HEK293 (cell line): Measurements from ENCODE around the gene CFAP73.

Experiments
- BCL11B ChIP-seq: fragments of 450-650 bp; formaldehyde crosslinking; IDR thresholded peaks from 2 replicates; pipeline ENCODE4 v1.5.1; 2016; ENCODE audit warnings: low read depth, missing biosample characterization, missing genetic modification characterization
- GFI1B ChIP-seq: fragments of 450-650 bp; formaldehyde crosslinking; IDR thresholded peaks from 2 replicates; pipeline ENCODE4 v1.5.1; 2016; ENCODE audit warnings: missing biosample characterization, missing genetic modification characterization
- KLF16 ChIP-seq: fragments of 450-650 bp; formaldehyde crosslinking; IDR thresholded peaks from 2 replicates; pipeline ENCODE4 v1.5.1; 2017; ENCODE audit warnings: missing biosample characterization, missing genetic modification characterization
- KLF9 ChIP-seq: fragments of 450-650 bp; formaldehyde crosslinking; IDR thresholded peaks from 2 replicates; pipeline ENCODE4 v1.5.1; 2016; ENCODE audit warnings: missing biosample characterization, missing genetic modification characterization, low read depth
- REPIN1 ChIP-seq: fragments of 450-650 bp; formaldehyde crosslinking; IDR thresholded peaks from 2 replicates; pipeline ENCODE4 v1.5.1; 2017; ENCODE audit warnings: missing biosample characterization, missing genetic modification characterization, low read depth
- SP2 ChIP-seq: fragments of 450-650 bp; formaldehyde crosslinking; IDR thresholded peaks from 2 replicates; pipeline ENCODE4 v1.5.1; 2016; ENCODE audit warnings: missing biosample characterization, missing genetic modification characterization
- ZBTB17 ChIP-seq: fragments of 450-650 bp; formaldehyde crosslinking; IDR thresholded peaks from 2 replicates; pipeline ENCODE4 v1.5.1; 2016; ENCODE audit warnings: missing biosample characterization, missing genetic modification characterization
- ZNF133 ChIP-seq: fragments of 450-650 bp; formaldehyde crosslinking; IDR thresholded peaks from 2 replicates; pipeline ENCODE4 v1.5.1; 2016; ENCODE audit warnings: missing biosample characterization, missing genetic modification characterization
- ZNF221 ChIP-seq: fragments of 450-650 bp; formaldehyde crosslinking; IDR thresholded peaks from 2 replicates; pipeline ENCODE4 v1.5.1; 2017; ENCODE audit warnings: missing biosample characterization, missing genetic modification characterization, borderline replicate concordance
- ZNF335 ChIP-seq: fragments of 450-650 bp; formaldehyde crosslinking; conservative IDR thresholded peaks from 2 replicates; pipeline ENCODE4 v1.5.1; 2016; ENCODE audit warnings: missing biosample characterization, missing genetic modification characterization
- ZNF350 ChIP-seq: fragments of 450-650 bp; formaldehyde crosslinking; IDR thresholded peaks from 2 replicates; pipeline ENCODE4 v1.5.0; 2017; ENCODE audit warnings: missing biosample characterization, mild to moderate bottlenecking, missing genetic modification characterization
- ZNF404 ChIP-seq: fragments of 450-650 bp; formaldehyde crosslinking; IDR thresholded peaks from 2 replicates; pipeline ENCODE4 v1.5.1; 2017; ENCODE audit warnings: missing biosample characterization, missing genetic modification characterization
- ZNF433 ChIP-seq: fragments of 450-650 bp; formaldehyde crosslinking; IDR thresholded peaks from 2 replicates; pipeline ENCODE4 v1.5.1; 2016; ENCODE audit warnings: missing biosample characterization, missing genetic modification characterization, low read depth
- ZNF548 ChIP-seq: fragments of 450-650 bp; formaldehyde crosslinking; IDR thresholded peaks from 2 replicates; pipeline ENCODE4 v1.5.1; 2016; ENCODE audit warnings: missing biosample characterization, missing genetic modification characterization
- ZNF596 ChIP-seq: fragments of 450-650 bp; IDR thresholded peaks from 2 replicates; pipeline ENCODE4 v1.5.0; 2018; ENCODE audit warnings: missing biosample characterization, mild to moderate bottlenecking, missing genetic modification characterization, moderate library complexity
- ZNF747 ChIP-seq: fragments of 450-650 bp; formaldehyde crosslinking; IDR thresholded peaks from 2 replicates; pipeline ENCODE4 v1.5.1; 2016; ENCODE audit warnings: missing biosample characterization, missing genetic modification characterization
- ZNF776 ChIP-seq: fragments of 450-650 bp; formaldehyde crosslinking; IDR thresholded peaks from 2 replicates; pipeline ENCODE4 v1.5.0; 2017; ENCODE audit warnings: missing biosample characterization, missing genetic modification characterization, borderline replicate concordance
- TF ChIP-seq, protein P1 (sequence below): fragments of 450-650 bp; formaldehyde crosslinking; IDR thresholded peaks from 2 replicates; pipeline ENCODE4 v1.5.1; 2016; ENCODE audit warnings: missing biosample characterization, missing genetic modification characterization
- TF ChIP-seq, protein P2 (sequence below): fragments of 450-650 bp; formaldehyde crosslinking; IDR thresholded peaks from 2 replicates; pipeline ENCODE4 v1.5.1; 2016; ENCODE audit warnings: missing biosample characterization, missing genetic modification characterization
- TF ChIP-seq, protein P3 (sequence below): fragments of 450-650 bp; formaldehyde crosslinking; IDR thresholded peaks from 2 replicates; pipeline ENCODE4 v1.5.1; 2016; ENCODE audit warnings: missing biosample characterization, missing genetic modification characterization
- TF ChIP-seq, protein P4 (sequence below): fragments of 450-650 bp; formaldehyde crosslinking; IDR thresholded peaks from 2 replicates; pipeline ENCODE4 v1.5.1; 2016; ENCODE audit warnings: missing biosample characterization, missing genetic modification characterization
- TF ChIP-seq, protein P5 (sequence below): fragments of 450-650 bp; formaldehyde crosslinking; IDR thresholded peaks from 2 replicates; pipeline ENCODE4 v1.5.1; 2017; ENCODE audit warnings: missing biosample characterization, missing genetic modification characterization
- TF ChIP-seq, protein P6 (sequence below): sonication (generic); formaldehyde crosslinking; IDR thresholded peaks from 2 replicates; pipeline ENCODE4 v1.8.1; 2022; ENCODE audit warnings: mild to moderate bottlenecking, moderate library complexity, missing genetic modification reagents
- TF ChIP-seq, protein P7 (sequence below): fragments of 450-650 bp; formaldehyde crosslinking; IDR thresholded peaks from 2 replicates; pipeline ENCODE4 v1.5.1; 2016; ENCODE audit warnings: missing biosample characterization, missing genetic modification characterization
- TF ChIP-seq, protein P8 (sequence below): fragments of 450-650 bp; formaldehyde crosslinking; IDR thresholded peaks from 2 replicates; pipeline ENCODE4 v1.5.1; 2016; ENCODE audit warnings: missing biosample characterization, missing genetic modification characterization
- TF ChIP-seq, protein P9 (sequence below): fragments of 450-650 bp; formaldehyde crosslinking; IDR thresholded peaks from 2 replicates; pipeline ENCODE4 v1.5.1; 2016; ENCODE audit warnings: missing biosample characterization, missing genetic modification characterization

Gene CFAP73

DNA sequence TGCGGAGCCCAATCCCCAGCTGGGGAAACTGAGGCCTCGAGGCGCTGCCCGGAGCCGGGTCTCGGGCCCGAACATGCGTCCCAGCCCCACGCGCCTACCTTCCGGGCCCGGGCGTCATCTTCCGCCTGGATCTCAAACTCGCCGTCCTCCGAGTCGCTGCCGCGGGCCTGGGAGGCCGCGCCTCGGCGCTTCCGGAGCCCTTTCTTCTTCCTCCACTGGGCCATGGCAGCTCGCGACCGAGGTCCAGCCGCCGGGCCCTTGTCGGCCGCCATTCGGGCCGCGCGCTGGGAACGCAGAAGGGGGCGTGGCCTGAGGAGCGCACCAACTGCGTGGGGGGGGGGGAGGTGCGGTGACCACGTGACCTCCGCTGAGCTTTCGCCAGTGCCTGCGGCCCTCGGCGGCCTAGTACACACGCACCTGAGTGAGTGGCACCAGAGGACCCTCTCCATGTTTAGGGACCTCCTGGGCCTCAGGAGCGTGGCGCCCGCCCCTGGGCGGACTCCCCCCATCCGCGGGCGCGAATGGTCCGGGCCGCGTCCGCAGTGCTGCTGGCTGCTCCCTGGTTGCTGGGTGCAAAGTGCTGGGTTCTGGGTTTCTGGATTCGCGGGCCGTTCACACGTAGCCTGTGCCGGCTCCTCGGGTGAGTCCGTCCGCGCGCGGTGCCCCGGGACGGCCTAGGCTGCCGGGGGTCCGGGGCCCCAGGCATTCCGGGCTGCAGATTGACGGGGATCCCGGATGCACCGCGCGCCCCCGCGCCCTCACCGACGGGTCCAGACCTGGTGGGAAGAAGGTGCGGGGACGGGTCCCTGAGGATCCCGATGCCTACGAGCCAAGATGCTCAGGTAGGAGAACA is 35.9 kb downstream of the CFAP73 start, which contains the start of the genes DDX54 and RITA1 (continued):
- TF ChIP-seq ZNF221 (tag by site-specific recombination): no peak
- TF ChIP-seq, protein P1, sequence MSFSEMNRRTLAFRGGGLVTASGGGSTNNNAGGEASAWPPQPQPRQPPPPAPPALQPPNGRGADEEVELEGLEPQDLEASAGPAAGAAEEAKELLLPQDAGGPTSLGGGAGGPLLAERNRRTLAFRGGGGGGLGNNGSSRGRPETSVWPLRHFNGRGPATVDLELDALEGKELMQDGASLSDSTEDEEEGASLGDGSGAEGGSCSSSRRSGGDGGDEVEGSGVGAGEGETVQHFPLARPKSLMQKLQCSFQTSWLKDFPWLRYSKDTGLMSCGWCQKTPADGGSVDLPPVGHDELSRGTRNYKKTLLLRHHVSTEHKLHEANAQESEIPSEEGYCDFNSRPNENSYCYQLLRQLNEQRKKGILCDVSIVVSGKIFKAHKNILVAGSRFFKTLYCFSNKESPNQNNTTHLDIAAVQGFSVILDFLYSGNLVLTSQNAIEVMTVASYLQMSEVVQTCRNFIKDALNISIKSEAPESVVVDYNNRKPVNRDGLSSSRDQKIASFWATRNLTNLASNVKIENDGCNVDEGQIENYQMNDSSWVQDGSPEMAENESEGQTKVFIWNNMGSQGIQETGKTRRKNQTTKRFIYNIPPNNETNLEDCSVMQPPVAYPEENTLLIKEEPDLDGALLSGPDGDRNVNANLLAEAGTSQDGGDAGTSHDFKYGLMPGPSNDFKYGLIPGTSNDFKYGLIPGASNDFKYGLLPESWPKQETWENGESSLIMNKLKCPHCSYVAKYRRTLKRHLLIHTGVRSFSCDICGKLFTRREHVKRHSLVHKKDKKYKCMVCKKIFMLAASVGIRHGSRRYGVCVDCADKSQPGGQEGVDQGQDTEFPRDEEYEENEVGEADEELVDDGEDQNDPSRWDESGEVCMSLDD (tag by site-specific recombination): peak; percentile 35; the same call in 1 of the 2 replicates
- TF ChIP-seq ZNF747: no peak
- no peak for TF ChIP-seq ZNF596
- TF ChIP-seq BCL11B (tag by site-specific recombination): peak; percentile 83; the same call in 1 of the 2 replicates
- TF ChIP-seq REPIN1 (tag by site-specific recombination): no peak; the same call in none of the 2 replicates
- peak; percentile 86 for TF ChIP-seq ZBTB17 (tag by site-specific recombination)
- peak; percentile 83 for TF ChIP-seq ZNF335 (tag by site-specific recombination)
- TF ChIP-seq ZNF133 (tag by site-specific recombination): no peak
- TF ChIP-seq KLF9 (tag by site-specific recombination): peak; percentile 99
- TF ChIP-seq, protein P2, sequence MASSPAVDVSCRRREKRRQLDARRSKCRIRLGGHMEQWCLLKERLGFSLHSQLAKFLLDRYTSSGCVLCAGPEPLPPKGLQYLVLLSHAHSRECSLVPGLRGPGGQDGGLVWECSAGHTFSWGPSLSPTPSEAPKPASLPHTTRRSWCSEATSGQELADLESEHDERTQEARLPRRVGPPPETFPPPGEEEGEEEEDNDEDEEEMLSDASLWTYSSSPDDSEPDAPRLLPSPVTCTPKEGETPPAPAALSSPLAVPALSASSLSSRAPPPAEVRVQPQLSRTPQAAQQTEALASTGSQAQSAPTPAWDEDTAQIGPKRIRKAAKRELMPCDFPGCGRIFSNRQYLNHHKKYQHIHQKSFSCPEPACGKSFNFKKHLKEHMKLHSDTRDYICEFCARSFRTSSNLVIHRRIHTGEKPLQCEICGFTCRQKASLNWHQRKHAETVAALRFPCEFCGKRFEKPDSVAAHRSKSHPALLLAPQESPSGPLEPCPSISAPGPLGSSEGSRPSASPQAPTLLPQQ (tag by site-specific recombination): peak; percentile 85
- TF ChIP-seq ZNF433 (tag by site-specific recombination): no peak
- TF ChIP-seq, protein P3, sequence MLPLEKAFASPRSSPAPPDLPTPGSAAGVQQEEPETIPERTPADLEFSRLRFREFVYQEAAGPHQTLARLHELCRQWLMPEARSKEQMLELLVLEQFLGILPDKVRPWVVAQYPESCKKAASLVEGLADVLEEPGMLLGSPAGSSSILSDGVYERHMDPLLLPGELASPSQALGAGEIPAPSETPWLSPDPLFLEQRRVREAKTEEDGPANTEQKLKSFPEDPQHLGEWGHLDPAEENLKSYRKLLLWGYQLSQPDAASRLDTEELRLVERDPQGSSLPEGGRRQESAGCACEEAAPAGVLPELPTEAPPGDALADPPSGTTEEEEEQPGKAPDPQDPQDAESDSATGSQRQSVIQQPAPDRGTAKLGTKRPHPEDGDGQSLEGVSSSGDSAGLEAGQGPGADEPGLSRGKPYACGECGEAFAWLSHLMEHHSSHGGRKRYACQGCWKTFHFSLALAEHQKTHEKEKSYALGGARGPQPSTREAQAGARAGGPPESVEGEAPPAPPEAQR: peak; percentile 17; the same call in 1 of the 2 replicates
- TF ChIP-seq ZNF548: no peak
- TF ChIP-seq, protein P4, sequence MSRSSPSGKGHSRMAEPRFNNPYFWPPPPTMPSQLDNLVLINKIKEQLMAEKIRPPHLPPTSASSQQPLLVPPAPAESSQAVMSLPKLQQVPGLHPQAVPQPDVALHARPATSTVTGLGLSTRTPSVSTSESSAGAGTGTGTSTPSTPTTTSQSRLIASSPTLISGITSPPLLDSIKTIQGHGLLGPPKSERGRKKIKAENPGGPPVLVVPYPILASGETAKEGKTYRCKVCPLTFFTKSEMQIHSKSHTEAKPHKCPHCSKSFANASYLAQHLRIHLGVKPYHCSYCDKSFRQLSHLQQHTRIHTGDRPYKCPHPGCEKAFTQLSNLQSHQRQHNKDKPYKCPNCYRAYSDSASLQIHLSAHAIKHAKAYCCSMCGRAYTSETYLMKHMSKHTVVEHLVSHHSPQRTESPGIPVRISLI: no peak
- TF ChIP-seq, protein P5, sequence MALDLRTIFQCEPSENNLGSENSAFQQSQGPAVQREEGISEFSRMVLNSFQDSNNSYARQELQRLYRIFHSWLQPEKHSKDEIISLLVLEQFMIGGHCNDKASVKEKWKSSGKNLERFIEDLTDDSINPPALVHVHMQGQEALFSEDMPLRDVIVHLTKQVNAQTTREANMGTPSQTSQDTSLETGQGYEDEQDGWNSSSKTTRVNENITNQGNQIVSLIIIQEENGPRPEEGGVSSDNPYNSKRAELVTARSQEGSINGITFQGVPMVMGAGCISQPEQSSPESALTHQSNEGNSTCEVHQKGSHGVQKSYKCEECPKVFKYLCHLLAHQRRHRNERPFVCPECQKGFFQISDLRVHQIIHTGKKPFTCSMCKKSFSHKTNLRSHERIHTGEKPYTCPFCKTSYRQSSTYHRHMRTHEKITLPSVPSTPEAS (tag by site-specific recombination): peak; percentile 35; the same call in 1 of the 2 replicates
- TF ChIP-seq, protein P6, sequence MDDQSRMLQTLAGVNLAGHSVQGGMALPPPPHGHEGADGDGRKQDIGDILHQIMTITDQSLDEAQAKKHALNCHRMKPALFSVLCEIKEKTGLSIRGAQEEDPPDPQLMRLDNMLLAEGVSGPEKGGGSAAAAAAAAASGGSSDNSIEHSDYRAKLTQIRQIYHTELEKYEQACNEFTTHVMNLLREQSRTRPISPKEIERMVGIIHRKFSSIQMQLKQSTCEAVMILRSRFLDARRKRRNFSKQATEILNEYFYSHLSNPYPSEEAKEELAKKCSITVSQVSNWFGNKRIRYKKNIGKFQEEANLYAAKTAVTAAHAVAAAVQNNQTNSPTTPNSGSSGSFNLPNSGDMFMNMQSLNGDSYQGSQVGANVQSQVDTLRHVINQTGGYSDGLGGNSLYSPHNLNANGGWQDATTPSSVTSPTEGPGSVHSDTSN (CRISPR knock-in tag): no peak
- TF ChIP-seq, protein P7, sequence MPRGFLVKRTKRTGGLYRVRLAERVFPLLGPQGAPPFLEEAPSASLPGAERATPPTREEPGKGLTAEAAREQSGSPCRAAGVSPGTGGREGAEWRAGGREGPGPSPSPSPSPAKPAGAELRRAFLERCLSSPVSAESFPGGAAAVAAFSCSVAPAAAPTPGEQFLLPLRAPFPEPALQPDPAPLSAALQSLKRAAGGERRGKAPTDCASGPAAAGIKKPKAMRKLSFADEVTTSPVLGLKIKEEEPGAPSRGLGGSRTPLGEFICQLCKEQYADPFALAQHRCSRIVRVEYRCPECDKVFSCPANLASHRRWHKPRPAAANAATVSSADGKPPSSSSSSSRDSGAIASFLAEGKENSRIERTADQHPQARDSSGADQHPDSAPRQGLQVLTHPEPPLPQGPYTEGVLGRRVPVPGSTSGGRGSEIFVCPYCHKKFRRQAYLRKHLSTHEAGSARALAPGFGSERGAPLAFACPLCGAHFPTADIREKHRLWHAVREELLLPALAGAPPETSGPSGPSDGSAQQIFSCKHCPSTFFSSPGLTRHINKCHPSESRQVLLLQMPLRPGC (tag by site-specific recombination): peak; percentile 75
- TF ChIP-seq SP2 (tag by site-specific recombination): peak; percentile 62
- TF ChIP-seq, protein P8, sequence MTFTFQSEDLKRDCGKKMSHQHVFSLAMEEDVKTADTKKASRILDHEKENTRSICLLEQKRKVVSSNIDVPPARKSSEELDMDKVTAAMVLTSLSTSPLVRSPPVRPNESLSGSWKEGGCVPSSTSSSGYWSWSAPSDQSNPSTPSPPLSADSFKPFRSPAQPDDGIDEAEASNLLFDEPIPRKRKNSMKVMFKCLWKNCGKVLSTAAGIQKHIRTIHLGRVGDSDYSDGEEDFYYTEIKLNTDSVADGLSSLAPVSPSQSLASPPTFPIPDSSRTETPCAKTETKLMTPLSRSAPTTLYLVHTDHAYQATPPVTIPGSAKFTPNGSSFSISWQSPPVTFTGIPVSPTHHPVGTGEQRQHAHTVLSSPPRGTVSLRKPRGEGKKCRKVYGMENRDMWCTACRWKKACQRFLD: no peak
- TF ChIP-seq ZNF350 (tag by site-specific recombination): no peak
- no peak for TF ChIP-seq GFI1B (tag by site-specific recombination)
- peak; percentile 97 for TF ChIP-seq KLF16
- no peak for TF ChIP-seq ZNF404 (tag by site-specific recombination)
- TF ChIP-seq, protein P9, sequence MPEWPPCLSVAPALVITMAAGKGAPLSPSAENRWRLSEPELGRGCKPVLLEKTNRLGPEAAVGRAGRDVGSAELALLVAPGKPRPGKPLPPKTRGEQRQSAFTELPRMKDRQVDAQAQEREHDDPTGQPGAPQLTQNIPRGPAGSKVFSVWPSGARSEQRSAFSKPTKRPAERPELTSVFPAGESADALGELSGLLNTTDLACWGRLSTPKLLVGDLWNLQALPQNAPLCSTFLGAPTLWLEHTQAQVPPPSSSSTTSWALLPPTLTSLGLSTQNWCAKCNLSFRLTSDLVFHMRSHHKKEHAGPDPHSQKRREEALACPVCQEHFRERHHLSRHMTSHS (tag by site-specific recombination): no peak
- TF ChIP-seq ZNF776 (tag by site-specific recombination): no peak
